Fibroblast of skin of right quadriceps (primary cell): Measurements from ENCODE around the gene CD163.
A peak's percentile ranks its signal among the peaks of the same experiment; 100 is the strongest.
"Not testable (repeated sequence)": the region's sequence is repeated elsewhere in the genome, so short reads cannot be mapped to it uniquely, and the experiment has no call there.

Source experiments
- DNase-seq: peaks from one replicate; pipeline ENCODE4 v3.0.0-alpha.2; 2013

The CD163 gene

GRCh38 chr12:7503686-7504415 lies at the start of gene CD163:
TSS of gene CD163 (minus strand) at chr12:7503777. CDS start at chr12:7503690, 87 bp downstream.
- no peak for DNase-seq

- peak; percentile 72 for DNase-seq
Observed at GRCh38 chr12:7542813-7543212, 39.2 kb upstream of the CD163 start.

- DNase-seq: no peak
Observed at GRCh38 chr12:7542046-7542445, 38.5 kb upstream of the CD163 start.

GRCh38 chr12:7514416-7514815 lies 10.8 kb upstream of the CD163 start:
- DNase-seq: no peak

- peak; percentile 97 for DNase-seq
Observed at GRCh38 chr12:7512553-7512952, 9.0 kb upstream of the CD163 start.

GRCh38 chr12:7509793-7510470 lies 6.4 kb upstream of the CD163 start:
- not testable (repeated sequence) for DNase-seq

- DNase-seq: no peak
Observed at GRCh38 chr12:7502612-7503011, 965 bp downstream of the CD163 start.

- DNase-seq: peak; percentile 81
Observed at GRCh38 chr12:7501031-7501588, 2.5 kb downstream of the CD163 start.

- no peak for DNase-seq
Observed at GRCh38 chr12:7499636-7500035, 3.9 kb downstream of the CD163 start.

GRCh38 chr12:7498809-7499208 lies 4.8 kb downstream of the CD163 start:
- DNase-seq: peak; percentile 98

- DNase-seq: peak; percentile 67
Observed at GRCh38 chr12:7497661-7498060, 5.9 kb downstream of the CD163 start.

- no peak for DNase-seq
Observed at GRCh38 chr12:7496451-7496850, 7.1 kb downstream of the CD163 start.

- no peak for DNase-seq
Observed at GRCh38 chr12:7495136-7495535, 8.4 kb downstream of the CD163 start.

- no peak for DNase-seq
Observed at GRCh38 chr12:7493006-7493405, 10.6 kb downstream of the CD163 start.

- DNase-seq: no peak
Observed at GRCh38 chr12:7486512-7486911, 17.1 kb downstream of the CD163 start.

- no peak for DNase-seq
Observed at GRCh38 chr12:7485095-7485494, 18.5 kb downstream of the CD163 start.

- no peak for DNase-seq
Observed at GRCh38 chr12:7483343-7483742, 20.2 kb downstream of the CD163 start.

GRCh38 chr12:7479771-7480170 lies 23.8 kb downstream of the CD163 start:
- peak; percentile 50 for DNase-seq

- no peak for DNase-seq
Observed at GRCh38 chr12:7472060-7472459, 31.5 kb downstream of the CD163 start.

- DNase-seq: peak; percentile 42
Observed at GRCh38 chr12:7460375-7461259, 43.0 kb downstream of the CD163 start.

- DNase-seq: no peak
Observed at GRCh38 chr12:7459973-7460372, 43.6 kb downstream of the CD163 start.

GRCh38 chr12:7451756-7452155 lies 51.8 kb downstream of the CD163 start:
- DNase-seq: no peak

GRCh38 chr12:7450667-7451066 lies 52.9 kb downstream of the CD163 start:
- no peak for DNase-seq
